GM18861 (cell line): ENCODE results near the gene ACAP2.
"Not testable (repeated sequence)": the region's sequence is repeated elsewhere in the genome, so short reads cannot be mapped to it uniquely, and the experiment has no call there.

Source experiments
- ATAC-seq: cut with Tn5 transposase; IDR thresholded peaks from one replicate; pipeline ENCODE4 v1.9.1; 2021; ENCODE audit not compliant: unreplicated experiment

Gene ACAP2

GRCh38 chr3:195443391-195443989, 670 bp upstream of the ACAP2 start:
- no peak for ATAC-seq

- ATAC-seq = no peak
These were observed 738 bp downstream of the ACAP2 start for GRCh38 chr3:195441992-195442572.

GRCh38 chr3:195441476-195441991, 1.3 kb downstream of the ACAP2 start:
- no peak for ATAC-seq

- no peak for ATAC-seq
These were observed 1.8 kb downstream of the ACAP2 start for GRCh38 chr3:195441051-195441450.

GRCh38 chr3:195440379-195440778, 2.4 kb downstream of the ACAP2 start:
- ATAC-seq = no peak

- no peak for ATAC-seq
These were observed 4.4 kb downstream of the ACAP2 start for GRCh38 chr3:195438371-195438770.

GRCh38 chr3:195425849-195426248, 17.0 kb downstream of the ACAP2 start:
- ATAC-seq = no peak

- ATAC-seq = no peak
These were observed 19.0 kb downstream of the ACAP2 start for GRCh38 chr3:195423818-195424217.

- no peak for ATAC-seq
These were observed 21.4 kb downstream of the ACAP2 start for GRCh38 chr3:195421400-195421799.

- no peak for ATAC-seq
These were observed 26.0 kb downstream of the ACAP2 start for GRCh38 chr3:195416795-195417194.

GRCh38 chr3:195411836-195412235, 31.0 kb downstream of the ACAP2 start:
- ATAC-seq = no peak

GRCh38 chr3:195410546-195410945, 32.3 kb downstream of the ACAP2 start:
- ATAC-seq = no peak

- ATAC-seq = no peak
These were observed 35.0 kb downstream of the ACAP2 start for GRCh38 chr3:195407531-195408409.

GRCh38 chr3:195405651-195406050, 37.2 kb downstream of the ACAP2 start:
- no peak for ATAC-seq

- no peak for ATAC-seq
These were observed 38.9 kb downstream of the ACAP2 start for GRCh38 chr3:195403841-195404408.

- no peak for ATAC-seq
These were observed 39.6 kb downstream of the ACAP2 start for GRCh38 chr3:195403244-195403643.

GRCh38 chr3:195401943-195402342, 40.9 kb downstream of the ACAP2 start:
- ATAC-seq = no peak

- not testable (repeated sequence) for ATAC-seq
These were observed 44.4 kb downstream of the ACAP2 start for GRCh38 chr3:195398460-195398859.

GRCh38 chr3:195397524-195397923, 45.3 kb downstream of the ACAP2 start:
- ATAC-seq = no peak

GRCh38 chr3:195395208-195395816, 47.5 kb downstream of the ACAP2 start:
- ATAC-seq = no peak

GRCh38 chr3:195394700-195395099, 48.1 kb downstream of the ACAP2 start:
- no peak for ATAC-seq
